GM12873 (cell line): Measurements from ENCODE around the gene F2R.

Source experiments
- CTCF ChIP-seq: IDR thresholded peaks from 2 replicates; pipeline ENCODE4 v1.5.1; 2012; ENCODE audit warnings: low read depth, mild to moderate bottlenecking, moderate library complexity, low read length, control low read depth; ENCODE audit not compliant: insufficient read depth; ENCODE audit errors: missing control alignments

Gene F2R

DNA sequence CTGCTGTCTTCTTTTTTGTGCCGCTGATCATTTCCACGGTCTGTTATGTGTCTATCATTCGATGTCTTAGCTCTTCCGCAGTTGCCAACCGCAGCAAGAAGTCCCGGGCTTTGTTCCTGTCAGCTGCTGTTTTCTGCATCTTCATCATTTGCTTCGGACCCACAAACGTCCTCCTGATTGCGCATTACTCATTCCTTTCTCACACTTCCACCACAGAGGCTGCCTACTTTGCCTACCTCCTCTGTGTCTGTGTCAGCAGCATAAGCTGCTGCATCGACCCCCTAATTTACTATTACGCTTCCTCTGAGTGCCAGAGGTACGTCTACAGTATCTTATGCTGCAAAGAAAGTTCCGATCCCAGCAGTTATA is 17.1 kb downstream of the F2R start:
- TF ChIP-seq CTCF: no peak

- no peak for TF ChIP-seq CTCF
Measured at GRCh38 chr5:76735762-76736545, 20.0 kb downstream of the F2R start.

DNA sequence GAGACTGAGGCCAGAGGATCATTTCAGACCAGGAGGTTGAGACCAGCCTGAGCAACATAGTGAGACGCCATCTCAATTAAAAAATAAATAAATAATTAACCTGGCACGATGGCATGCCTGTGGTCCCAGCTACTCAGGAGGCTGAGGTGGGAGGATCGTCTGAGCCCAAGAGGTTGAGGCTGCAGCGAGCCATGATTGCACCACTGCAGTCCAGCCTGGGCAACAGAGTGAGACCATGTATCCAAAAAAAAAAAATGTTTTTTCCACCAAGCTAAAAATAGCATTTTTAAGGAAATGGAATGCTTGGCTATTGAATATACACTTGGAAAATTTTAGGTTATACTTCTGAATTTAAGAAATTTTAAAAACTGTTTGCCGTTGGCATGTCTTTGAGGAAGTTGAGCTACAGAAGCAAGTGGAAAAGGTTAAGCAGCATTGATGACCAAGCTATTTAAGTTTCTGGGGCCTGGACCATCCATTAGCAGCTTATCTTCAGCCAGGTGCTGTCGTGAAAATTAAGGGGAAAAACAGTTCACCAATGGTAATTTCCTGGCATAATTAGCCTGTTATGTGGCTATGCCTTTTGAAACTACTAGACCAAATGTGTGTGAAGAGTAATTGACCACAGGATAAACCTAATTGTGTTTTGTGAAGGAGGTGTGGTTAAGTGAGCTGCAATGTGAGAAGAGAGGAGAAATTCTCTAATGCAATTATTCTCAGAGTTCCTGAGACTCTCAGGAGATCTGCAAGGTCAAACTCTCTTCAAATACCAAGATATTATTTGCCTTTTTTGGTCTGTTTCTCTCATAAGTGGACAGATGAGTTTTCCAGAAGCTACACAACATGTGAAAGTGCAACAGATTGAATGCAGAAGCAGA is 21.0 kb downstream of the F2R start:
- TF ChIP-seq CTCF: no peak

- TF ChIP-seq CTCF: no peak
Measured at GRCh38 chr5:76737846-76738245, 21.9 kb downstream of the F2R start.

DNA sequence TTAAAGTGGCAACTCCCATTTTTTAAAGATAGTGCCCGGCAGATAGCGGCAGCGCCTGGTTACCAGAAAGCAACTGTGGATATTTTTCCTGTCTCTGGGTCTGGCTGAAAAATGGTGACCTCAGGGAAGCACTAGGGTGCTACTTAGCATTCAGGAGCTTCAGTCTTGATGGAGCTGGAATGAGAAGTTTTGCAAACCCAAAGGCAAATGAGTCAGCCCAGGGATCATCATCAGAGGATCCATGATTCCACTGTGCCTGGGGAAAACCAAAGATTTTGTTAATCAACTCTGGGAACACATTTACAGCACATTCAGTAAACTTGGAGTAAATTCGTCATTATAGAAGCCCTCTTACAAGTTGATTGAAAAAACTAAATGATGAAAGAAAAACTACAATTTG is 26.7 kb downstream of the F2R start:
- TF ChIP-seq CTCF: no peak

DNA sequence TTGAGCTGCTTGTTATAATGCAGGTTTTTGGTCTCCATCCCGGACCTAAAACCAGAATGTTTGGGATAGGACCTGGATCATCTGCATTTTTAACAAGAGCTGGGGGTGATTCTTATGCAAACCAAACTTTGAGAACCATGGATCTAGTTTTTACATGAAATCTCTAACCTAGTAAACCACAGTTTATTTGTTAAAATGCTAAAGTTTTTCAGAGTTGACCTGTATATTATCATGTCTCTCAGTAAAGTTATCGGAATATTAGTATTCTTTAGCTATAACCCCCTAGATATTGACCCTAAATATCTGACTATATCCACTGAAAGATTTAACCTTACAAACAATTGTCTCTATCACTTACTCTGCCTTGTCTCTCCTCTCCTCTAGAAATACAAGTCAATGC is 28.7 kb downstream of the F2R start:
- TF ChIP-seq CTCF: no peak

DNA sequence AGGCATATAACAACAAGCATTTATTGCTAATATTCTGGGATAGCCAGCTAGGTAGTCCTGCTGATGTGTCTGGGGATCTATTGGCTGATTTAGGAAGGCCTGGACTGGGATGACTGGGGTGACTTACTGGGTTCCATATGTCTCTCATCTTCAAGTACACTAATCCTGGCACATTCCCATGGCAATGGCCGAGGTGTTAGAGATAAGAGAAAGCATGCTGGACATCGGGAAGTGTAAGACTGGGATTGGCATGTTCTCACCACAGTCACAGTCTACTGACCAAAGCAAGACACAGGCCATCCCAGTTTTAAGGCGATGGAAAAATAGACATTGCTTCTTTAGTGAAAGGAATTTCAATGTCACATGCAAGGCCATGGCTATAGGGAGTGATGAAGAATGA is 29.7 kb downstream of the F2R start:
- no peak for TF ChIP-seq CTCF
